Upper lobe of left lung (tissue), 6 donors: Measurements from ENCODE around the gene SMAD3. TPM values are rescaled to one million over a fixed set of nuclear protein-coding genes. Genes with fewer than 3 reads are reported as not detected.

Experiments
- ATAC-seq, 2 donors: fragments of 200-7000 bp; cut with Tn5 transposase; one replicate each; pipeline ENCODE4 v1.9.1; 2022; ENCODE audit warnings: mild to moderate bottlenecking in 2 of 2, moderate library complexity in 2 of 2; ENCODE audit not compliant: low FRiP score in 2 of 2
- DNase-seq, 2 donors: peaks; one replicate each; pipeline ENCODE4 v3.0.0-alpha.2; 2019 to 2020
- H3K27ac ChIP-seq, 4 donors: fragments of 200-600 bp; sonication (generic); one replicate each; pipeline ENCODE4 v1.5.1; 2016 to 2019
- H3K27me3 ChIP-seq, 4 donors: fragments of 200-600 bp; sonication (generic); one replicate each; pipeline ENCODE4 v1.5.1; 2017 to 2019
- H3K36me3 ChIP-seq, 4 donors: fragments of 200-600 bp; sonication (generic); one replicate each; pipeline ENCODE4 v1.5.1; 2016 to 2019
- H3K4me1 ChIP-seq, 4 donors: fragments of 200-600 bp; sonication (generic); one replicate each; pipeline ENCODE4 v1.5.1; 2018 to 2019
- H3K4me3 ChIP-seq, 4 donors: fragments of 200-600 bp; sonication (generic); one replicate each; pipeline ENCODE4 v1.5.1; 2017 to 2019; ENCODE audit warnings: mild to moderate bottlenecking in 2 of 4, moderate library complexity in 1 of 4
- H3K9me3 ChIP-seq, 4 donors: fragments of 200-600 bp; sonication (generic); one replicate each; pipeline ENCODE4 v1.5.1; 2018 to 2019
- EP300 ChIP-seq, 4 donors: sonication (generic); formaldehyde crosslinking; IDR thresholded peaks; one replicate each; pipeline ENCODE4 v1.5.1; 2017; ENCODE audit warnings: antibody characterized with exemption in 4 of 4, control low read depth in 2 of 4
- POLR2A ChIP-seq, 4 donors: fragments of 450-650 bp; IDR thresholded peaks; one replicate each; pipeline ENCODE4 v1.5.1; 2016 to 2017; ENCODE audit warnings: antibody characterized with exemption in 4 of 4, mild to moderate bottlenecking in 2 of 4
- POLR2AphosphoS5 ChIP-seq, 2 donors: sonication (generic); formaldehyde crosslinking; IDR thresholded peaks; one replicate each; pipeline ENCODE4 v1.5.1; 2017; ENCODE audit warnings: antibody characterized with exemption in 2 of 2
- WGBS, 2 donors: methylation state at CpG; one replicate each; pipeline ENCODE4 v1.1.5; 2017 to 2018; 5-methylcytosine and 5-hydroxymethylcytosine counted together
- total RNA-seq, 6 donors: library from RNA; depleted of rRNA in 4 of 6; stranded (reverse); fragments of >200 nt in 4 of 6; gene quantifications; one replicate each; pipeline versions ENCODE4 v1.1.0 to v1.2.1, GENCODE V29; 2016 to 2021
- TF ChIP-seq, protein P1 (sequence below), 6 experiments: fragments of 450-650 bp in 4 of 6; fragments of 200-600 bp in 2 of 6; sonication (generic) in 2 of 6; IDR thresholded peaks; one replicate each; pipeline ENCODE4 v1.5.1; 2016 to 2019; ENCODE audit warnings: antibody characterized with exemption in 6 of 6
- donor health status: DM: no; HTN: no; CAD: no; lungs with moderate emphysema.
- donor health status: DM: no; HTN: yes; CAD: no; lungs with severe emphysema.

Gene SMAD3
- total RNA-seq, 6 donors from 2014 or later: 31.7 to 44.5 (median 36.3) TPM

DNA sequence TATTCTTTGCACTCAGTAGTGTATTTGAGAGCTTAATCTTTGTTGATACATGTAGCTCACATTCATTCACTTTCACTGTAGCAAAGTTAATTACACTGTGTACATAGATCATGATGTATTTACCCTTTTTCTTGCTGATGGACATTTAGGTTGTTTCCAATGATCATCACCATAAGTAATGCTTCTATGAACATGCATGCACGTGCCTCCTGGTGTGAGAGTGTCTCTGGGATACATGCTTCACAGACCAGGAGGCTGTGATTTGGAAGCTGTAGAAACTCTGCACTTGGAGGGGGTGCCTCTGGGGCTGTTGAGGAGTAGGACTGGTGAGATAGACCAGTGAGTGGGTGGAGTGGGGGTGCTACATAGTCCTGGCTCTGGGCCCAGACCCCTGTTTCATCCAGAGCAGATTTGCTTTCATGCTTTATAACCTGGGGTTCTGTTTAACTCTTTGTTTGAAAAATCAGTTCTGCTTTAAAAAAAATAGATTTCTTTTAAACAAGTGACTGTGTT lies 18.2 kb upstream of the SMAD3 start:
- no peaks in the 10 kb centered on the region for H3K27me3 ChIP-seq
- H3K27ac ChIP-seq: no peak overlapping the region
- H3K4me1 ChIP-seq: peaks cover 31 to 50% (median 34%) of the 10 kb centered on the region in 4 donors
- no peaks in the 10 kb centered on the region for H3K36me3 ChIP-seq
- no peak overlapping the region for H3K4me3 ChIP-seq
- DNase-seq (no peak), ATAC-seq (no peak)
- WGBS, 2 donors: 75 to 86% methylated on average over 1 of the region's 1 CpG
- H3K9me3 ChIP-seq: no peaks in the 10 kb centered on the region
- TF ChIP-seq, protein P1, sequence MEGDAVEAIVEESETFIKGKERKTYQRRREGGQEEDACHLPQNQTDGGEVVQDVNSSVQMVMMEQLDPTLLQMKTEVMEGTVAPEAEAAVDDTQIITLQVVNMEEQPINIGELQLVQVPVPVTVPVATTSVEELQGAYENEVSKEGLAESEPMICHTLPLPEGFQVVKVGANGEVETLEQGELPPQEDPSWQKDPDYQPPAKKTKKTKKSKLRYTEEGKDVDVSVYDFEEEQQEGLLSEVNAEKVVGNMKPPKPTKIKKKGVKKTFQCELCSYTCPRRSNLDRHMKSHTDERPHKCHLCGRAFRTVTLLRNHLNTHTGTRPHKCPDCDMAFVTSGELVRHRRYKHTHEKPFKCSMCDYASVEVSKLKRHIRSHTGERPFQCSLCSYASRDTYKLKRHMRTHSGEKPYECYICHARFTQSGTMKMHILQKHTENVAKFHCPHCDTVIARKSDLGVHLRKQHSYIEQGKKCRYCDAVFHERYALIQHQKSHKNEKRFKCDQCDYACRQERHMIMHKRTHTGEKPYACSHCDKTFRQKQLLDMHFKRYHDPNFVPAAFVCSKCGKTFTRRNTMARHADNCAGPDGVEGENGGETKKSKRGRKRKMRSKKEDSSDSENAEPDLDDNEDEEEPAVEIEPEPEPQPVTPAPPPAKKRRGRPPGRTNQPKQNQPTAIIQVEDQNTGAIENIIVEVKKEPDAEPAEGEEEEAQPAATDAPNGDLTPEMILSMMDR (IDR thresholded peaks at IDR 0.05): no peak
- no peak for TF ChIP-seq EP300 (IDR thresholded peaks at IDR 0.05)
- no peak for TF ChIP-seq POLR2A (IDR thresholded peaks at IDR 0.05)
- TF ChIP-seq POLR2AphosphoS5 (IDR thresholded peaks at IDR 0.05): no peak

DNA sequence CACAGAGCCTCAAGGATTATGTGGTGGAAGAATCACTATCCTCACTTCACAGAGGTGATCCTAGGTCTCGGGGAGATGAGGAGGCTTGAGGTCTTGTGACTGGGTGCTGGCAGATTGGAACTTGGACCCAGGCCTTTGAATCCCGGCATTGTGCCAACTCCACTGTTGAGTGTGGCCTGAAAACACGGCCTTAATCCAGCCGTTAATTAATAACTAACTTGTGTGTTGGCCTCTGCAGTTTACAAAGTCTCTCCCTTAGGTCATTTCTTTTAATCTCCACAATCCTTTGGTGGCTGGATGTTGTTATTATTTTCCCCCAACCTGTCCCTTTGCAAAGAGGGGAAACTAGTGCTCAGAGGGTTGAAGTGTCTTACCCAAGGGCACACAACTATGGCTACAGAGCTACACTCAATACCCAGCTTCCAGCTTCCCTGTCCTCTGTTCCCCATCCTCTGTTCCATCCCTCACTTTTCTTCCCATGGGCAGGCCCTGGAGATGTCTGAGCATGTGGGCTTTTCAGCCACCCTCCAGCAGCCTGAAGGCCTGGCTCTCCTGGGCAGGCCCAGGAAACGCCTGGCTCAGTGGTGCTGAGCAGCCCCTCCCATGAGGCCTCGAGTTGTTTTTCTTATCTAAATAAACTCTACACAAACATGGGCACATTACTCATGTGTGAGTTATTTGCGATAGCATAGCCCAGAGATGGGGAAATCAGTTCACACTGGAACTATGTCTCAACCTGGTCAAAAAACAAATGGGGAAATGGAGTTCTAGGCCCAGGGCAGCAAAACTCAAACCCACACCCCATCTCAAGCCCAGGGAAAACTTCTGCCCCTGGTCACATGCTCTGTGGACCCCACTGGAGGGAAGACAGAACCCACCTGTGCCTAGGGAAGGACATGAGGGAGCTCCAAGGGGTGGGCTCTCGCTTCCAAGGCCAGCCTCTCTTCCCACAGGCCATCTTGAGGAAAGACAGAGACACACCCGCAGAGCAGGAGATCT lies 16.8 kb upstream of the SMAD3 start:
- no peaks in the 10 kb centered on the region for H3K27me3 ChIP-seq
- no peaks in the 10 kb centered on the region for H3K9me3 ChIP-seq
- H3K27ac ChIP-seq: peak overlapping the region; percentile 80 to 85 (median 84)
- 35 to 53% methylated on average over 9 of the region's 9 CpGs for WGBS, 2 donors
- ATAC-seq: peak; percentile 77 to 89
- H3K4me3 ChIP-seq: no peak overlapping the region
- peak in 1 of 2 donors; percentile 83 for DNase-seq
- peaks cover 31 to 50% (median 34%) of the 10 kb centered on the region in 4 donors for H3K4me1 ChIP-seq
- TF ChIP-seq EP300 (IDR thresholded peaks at IDR 0.05) (peak in 2 of 4 donors; percentile 8 to 55), POLR2AphosphoS5 (IDR thresholded peaks at IDR 0.05) (peak; percentile 39 to 57), POLR2A (IDR thresholded peaks at IDR 0.05) (peak in 1 of 4 donors; percentile 30)
- TF ChIP-seq, protein P1 (IDR thresholded peaks at IDR 0.05): no peak
- H3K36me3 ChIP-seq: no peaks in the 10 kb centered on the region

DNA sequence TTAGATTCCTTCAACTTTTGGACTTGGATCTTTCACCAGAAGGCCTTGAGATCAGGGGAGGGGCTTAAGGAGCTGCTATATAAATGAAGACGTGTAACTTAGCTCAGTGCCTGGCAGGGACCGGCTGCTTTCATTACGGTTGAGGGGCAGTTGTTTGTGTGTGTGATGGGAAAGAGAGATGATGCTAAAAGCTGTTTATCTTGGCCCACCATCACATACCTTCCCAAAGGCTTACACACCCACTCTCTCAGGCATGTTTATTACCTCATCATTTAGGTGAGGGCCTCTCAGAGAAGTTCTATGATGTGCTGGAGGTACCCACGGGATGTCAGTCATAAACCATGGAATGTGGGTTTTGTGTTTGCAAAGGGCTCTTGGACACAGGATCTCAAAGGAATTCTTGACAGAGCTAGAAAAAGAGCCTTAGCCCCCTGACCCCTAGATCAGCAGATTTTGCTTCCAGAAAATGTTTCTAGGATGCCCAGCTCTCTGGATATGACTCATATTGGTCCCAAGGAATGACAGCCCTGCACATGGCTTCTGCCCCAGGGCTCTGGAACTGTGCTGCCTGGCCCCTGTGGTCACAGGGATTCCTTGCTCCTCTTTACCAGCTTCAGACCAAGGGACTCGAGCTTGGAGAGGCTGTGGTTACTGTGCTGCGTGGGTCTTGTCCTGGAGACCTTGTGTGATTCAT lies 15.9 kb upstream of the SMAD3 start:
- Histone ChIP-seq H3K9me3 (no peaks in the 10 kb centered on the region), H3K36me3 (no peaks in the 10 kb centered on the region), H3K27me3 (no peaks in the 10 kb centered on the region), H3K4me1 (peaks cover 31 to 45% (median 33%) of the 10 kb centered on the region in 4 donors), H3K27ac (peak overlapping the region; percentile 80 to 85 (median 84)), H3K4me3 (no peak overlapping the region)
- no peak for TF ChIP-seq POLR2A (IDR thresholded peaks at IDR 0.05)
- TF ChIP-seq POLR2AphosphoS5 (IDR thresholded peaks at IDR 0.05): no peak
- no peak for DNase-seq
- ATAC-seq: peak; percentile 42 to 59
- WGBS, 2 donors: 44 to 67% methylated on average over 6 of the region's 6 CpGs

DNA sequence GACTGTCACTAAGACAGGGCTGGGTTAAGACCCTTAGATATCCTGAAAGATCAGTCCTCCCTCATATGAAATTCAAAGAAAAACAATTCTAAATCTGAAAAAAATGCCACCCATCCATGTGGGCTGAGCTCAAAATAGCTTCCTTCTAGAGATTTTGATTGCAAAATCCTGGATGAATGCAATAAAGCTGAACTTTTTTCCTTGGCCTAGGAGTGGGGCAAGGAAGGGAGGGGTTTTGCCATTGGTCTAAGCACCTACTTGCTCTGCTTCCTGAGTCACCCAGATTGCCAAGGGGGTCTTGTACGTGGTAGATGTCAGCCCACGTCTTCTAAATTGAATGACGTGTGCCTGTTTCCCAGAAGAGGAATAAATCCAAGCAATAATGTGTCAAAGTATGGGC lies 15.3 kb upstream of the SMAD3 start:
- Histone ChIP-seq H3K27ac (peak overlapping the region; percentile 80 to 85 (median 84)), H3K27me3 (no peaks in the 10 kb centered on the region), H3K9me3 (no peaks in the 10 kb centered on the region), H3K4me3 (no peak overlapping the region), H3K4me1 (peaks cover 31 to 41% (median 33%) of the 10 kb centered on the region in 4 donors), H3K36me3 (no peaks in the 10 kb centered on the region)
- DNase-seq: no peak
- peak; percentile 12 to 56 for ATAC-seq
- WGBS, 2 donors: 35 to 47% methylated on average over 3 of the region's 3 CpGs
- peak in 1 of 2 donors; percentile 45 for TF ChIP-seq POLR2AphosphoS5 (IDR thresholded peaks at IDR 0.05)
- no peak for TF ChIP-seq POLR2A (IDR thresholded peaks at IDR 0.05)

DNA sequence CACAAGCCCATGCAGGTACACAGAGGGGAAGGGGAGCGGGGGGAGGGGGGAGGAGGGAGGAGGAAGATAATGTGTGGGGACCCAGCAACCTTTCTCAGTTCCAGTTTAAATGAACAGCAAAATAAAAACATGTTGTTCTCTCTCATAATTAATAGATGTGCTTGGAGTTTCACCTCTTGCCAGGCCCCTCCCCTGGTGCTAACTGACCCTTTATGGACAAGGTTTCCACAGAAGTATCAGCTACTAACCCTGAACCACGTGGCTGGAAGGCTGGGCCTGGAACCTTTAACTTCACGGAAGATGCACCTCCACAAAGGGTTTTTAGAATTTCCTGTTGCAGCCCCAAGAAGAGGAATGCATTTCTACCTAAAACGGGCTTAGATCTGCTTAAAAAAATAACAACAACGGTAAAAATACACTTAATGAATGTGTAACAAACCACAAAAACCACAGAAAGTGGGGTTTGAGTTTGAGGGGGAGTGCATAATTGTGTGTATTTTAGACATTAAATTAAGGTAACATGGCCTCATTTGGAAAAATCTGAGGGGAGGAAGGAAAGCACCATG lies 14.8 kb upstream of the SMAD3 start:
- Histone ChIP-seq H3K36me3 (no peaks in the 10 kb centered on the region), H3K4me1 (peaks cover 31 to 41% (median 33%) of the 10 kb centered on the region in 4 donors), H3K4me3 (no peak overlapping the region), H3K27me3 (no peaks in the 10 kb centered on the region), H3K9me3 (no peaks in the 10 kb centered on the region), H3K27ac (peak overlapping the region; percentile 80 to 85 (median 84))
- no peak for ATAC-seq
- no peak for DNase-seq
- 35 to 41% methylated on average over 4 of the region's 5 CpGs for WGBS, 2 donors
- TF ChIP-seq, protein P1 (IDR thresholded peaks at IDR 0.05): no peak
- TF ChIP-seq POLR2A (IDR thresholded peaks at IDR 0.05) (no peak), POLR2AphosphoS5 (IDR thresholded peaks at IDR 0.05) (no peak), EP300 (IDR thresholded peaks at IDR 0.05) (no peak)
